Colon (tissue), 2 donors: ENCODE measurements around the gene GRK5.
"Not testable (repeated sequence)": the region's sequence is repeated elsewhere in the genome, so short reads cannot be mapped to it uniquely, and the experiment has no call there.

Experiments used
- FAIRE-seq: peaks from 2 replicates; lab custom pipeline; 2012; peaks lifted over from hg19 to GRCh38; lab: Jason Lieb, UNC
- donor health status: control.
- donor health status: control.

Gene GRK5

DNA sequence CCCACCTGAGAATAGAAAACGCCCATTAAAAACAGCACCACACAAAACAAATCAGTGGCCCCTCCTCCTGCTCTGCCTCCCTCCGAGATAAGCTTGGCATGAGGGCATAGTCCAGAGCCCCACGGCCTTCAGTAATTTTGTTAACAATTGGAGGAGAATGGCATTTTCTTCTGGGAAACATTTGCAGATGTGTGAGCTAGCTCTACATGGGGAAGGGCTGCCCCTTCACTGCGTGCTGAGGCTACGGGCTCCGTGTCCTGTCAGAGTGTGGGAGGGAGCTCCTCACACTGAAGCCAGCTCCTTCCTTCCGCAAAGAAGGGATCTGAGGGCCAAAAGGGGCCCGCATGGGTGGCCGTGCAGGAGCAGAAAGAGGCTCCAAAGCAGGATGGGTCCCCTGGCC lies 15.2 kb downstream of the GRK5 start:
- no peak for FAIRE-seq

DNA sequence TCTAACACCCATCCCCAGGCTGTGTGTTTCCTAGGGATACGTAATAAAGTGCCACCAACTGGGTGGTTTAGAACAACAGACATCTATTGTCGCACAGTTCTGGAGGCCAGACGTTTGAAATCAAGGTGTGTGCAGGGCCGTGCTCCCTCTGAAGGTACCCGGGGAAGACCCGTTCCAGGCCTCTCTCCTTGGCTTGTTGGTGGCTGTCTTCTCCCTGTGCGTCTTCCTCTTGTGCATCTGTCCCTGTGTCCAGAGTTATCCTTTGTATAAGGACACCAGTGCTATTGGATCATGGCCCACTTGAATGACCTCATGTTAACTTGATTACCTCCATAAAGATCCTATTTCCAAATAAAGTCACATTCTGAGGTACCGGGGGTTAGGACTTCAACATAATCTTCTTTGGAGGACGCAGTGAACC lies 15.6 kb downstream of the GRK5 start:
- FAIRE-seq, result no peak

DNA sequence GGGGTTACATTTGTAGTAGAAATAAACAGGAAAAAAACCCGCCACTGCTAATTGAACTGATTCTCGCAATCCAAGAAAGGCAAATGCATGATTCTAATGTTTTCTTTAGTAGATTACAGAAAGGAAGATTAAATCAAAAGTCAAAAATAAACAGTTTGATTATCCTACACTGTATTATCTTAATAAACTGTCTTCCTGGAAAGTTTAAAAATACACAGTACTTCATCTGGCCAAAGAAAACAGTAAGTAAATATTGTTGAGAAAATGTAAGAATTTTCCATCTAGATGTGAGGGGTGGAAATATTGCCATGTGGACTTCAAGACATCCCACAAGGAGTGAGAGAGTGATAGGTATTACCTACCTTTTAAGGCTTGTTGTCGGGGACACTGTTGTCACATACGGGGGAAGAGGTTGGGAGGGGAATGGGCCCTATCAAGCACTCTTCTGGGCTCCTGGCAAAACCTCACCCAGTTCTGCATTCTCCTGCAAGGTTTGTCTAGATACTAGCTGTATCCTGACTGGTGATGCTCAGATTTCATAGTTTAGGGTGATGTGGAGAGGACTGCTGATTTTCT lies 17.8 kb downstream of the GRK5 start:
- no peak for FAIRE-seq

DNA sequence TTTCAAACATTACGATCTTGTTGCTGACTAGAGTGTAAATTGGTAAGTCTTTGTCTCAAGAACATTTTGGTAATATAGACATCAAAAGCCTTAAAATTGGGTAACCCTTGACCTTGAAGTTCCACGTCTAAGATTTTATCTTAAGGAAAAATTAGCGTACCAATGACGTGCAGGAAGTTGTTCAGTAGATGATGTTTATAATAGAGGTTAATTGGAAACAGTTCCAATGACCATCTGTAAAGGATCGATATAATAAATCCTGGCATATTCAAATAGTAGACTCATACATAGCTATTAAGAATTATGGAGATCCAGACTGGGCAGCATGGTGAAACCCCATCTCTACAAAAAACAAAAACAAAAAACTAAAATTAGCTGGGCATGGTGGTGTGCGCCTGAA lies 20.5 kb downstream of the GRK5 start:
- no peak for FAIRE-seq

DNA sequence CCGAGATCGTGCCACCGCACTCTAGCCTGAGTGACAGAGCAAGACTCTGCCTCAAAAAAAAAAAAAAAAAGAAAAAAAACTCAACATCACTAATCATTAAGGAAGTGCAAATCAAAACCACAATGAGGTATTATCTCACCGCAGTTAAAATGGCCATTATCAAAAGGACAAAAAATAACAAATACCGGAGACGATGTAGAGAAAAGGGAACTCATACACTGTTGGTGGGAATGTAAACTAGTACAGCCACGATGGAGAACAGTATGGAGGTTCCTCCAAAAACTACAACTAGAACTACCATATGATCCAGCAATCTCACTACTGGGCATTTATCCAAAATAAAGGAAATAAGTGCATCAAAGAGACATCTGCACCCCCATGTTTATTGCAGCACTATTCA lies 24.3 kb downstream of the GRK5 start:
- no peak for FAIRE-seq

DNA sequence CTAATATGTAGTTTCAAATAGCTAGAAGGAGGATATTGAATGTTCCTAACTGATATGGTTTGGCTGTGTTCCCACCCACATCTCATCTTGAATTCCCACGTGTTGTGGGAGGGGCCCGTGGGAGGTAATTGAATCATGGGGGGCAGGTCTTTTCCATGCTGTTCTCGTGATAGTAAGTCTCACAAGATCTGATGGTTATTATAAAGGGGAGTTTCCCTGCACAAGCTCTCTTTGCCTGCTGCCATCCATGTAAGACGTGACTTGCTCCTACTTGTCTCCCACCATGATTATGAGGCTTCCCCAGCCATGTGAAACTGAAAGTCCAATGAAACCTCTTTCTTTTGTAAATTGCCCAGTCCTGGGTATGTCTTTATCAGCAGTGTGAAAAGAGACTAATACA lies 25.1 kb downstream of the GRK5 start:
- FAIRE-seq, result not testable (repeated sequence)

DNA sequence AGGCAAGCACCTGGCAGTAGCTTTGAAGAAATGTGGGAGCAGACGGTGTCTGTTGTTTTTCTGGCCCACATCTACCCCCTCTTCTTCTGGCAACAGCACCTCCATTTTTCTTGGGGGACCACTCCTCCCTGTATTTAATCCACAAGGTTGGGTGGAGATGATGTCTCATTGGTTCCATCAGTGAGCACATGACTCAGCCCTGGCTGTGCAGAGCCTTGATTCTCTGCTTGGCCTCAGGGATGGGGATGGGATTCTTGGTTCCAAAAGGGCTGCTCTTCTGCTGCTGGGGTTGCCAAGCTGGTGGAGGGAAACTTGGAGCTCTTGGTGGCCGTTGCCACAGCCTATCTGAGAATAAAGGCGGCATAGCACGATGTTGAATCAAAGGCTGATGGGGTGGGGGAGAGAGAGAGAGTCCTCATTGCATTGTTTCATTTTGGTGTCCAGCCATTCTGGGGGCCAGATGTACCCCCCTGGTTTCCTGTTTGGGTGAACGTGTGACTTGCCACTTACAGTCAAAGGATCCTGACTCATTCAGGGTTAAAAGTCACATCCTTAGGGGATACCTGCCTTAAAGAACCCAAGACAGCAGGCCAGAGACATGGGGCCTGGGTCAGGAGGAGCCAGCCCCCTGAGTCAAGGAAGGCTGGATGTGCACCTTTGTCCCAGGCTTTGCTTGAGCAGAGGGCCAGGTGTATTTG lies 25.9 kb downstream of the GRK5 start:
- FAIRE-seq, result no peak

DNA sequence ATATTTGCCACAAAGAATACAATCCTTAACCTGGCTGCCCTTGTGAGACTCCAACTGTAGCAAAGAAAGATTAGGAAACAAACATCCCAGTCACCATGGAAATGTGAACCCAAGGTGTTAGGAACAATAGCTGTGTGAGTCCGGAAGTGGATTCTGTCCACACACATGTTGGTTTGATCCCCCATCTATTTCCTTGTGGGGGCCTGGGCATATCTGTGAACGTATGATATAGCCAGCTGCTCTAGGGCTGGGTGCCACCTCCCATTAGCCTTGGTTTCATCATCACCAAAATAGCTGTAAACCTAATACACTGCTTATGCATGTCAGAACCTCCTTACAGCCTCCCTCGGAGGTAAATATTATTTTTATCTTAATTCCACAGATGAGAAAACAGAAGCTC lies 26.4 kb downstream of the GRK5 start:
- FAIRE-seq, result no peak

DNA sequence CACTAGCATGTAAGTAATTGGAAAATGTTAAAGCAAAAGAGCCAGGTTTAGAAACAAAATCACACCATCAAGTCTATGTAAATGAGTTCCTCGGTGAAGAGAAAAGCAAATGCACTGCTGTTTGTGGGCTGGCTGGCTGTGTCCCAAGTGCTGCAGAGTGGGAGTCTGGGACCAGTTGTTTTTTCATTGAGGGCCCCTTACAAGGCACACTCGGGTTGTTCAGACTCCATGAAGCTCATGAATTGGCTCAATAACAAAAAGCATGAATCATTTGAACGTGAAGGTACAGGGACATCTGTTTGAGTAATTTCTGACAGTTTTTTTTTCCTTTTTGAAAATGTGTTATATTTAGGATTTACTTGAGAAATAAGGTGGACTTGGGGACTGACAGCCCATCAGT lies 28.0 kb downstream of the GRK5 start:
- no peak for FAIRE-seq

DNA sequence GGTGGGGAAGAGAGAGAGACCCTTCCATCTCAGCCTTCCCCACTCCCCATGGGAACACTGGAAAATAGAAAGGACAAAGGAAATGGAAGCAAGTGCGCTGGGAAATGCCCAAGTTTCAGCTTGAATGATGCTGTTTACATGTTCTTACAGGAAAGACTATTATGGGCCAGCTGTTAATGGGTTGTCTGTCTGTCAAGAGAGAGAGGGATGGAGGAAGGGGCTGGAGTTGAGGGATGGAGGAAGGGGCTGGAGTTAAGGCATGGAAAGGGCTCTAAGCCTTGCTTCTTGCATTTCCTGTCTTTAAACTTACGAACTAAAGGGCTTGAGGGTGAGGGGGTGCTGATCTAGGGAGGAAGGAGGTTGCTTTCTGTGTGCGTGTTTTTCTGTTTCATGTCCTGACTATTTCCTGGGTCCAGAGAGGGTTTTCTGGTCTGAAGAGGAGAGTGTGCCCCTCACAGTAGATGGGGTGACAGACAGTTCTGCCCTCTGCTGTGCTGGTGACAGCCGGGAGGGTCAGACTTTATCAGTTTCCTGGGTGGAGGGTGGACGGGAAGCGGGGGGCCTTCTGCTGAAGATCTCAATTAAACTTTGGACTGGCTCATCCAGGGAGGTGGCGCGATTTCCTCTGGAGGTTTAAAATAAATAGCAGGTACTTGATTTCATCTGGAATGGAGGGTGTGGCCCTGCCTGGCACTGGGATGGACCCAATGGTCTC lies 30.5 kb downstream of the GRK5 start:
- FAIRE-seq, result no peak

DNA sequence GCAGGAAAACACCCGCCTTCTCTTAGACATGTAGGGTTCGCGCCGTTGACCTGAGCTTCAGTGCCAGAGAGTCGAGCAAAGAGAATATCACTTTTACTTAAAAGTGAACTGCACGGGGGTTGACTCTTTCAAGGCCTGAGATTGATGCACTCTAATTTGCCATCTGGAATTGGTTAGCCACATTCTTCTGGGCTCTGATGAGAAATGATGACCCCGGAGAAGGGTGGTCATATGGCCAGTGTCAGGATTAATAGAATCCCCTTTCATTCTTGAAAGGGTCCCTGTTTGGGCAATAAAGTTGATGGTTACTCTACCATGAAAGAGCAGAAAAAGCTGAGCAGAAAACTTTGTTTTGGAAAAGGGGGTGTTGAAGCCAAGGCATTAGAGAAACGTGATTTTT lies 31.2 kb downstream of the GRK5 start:
- no peak for FAIRE-seq

DNA sequence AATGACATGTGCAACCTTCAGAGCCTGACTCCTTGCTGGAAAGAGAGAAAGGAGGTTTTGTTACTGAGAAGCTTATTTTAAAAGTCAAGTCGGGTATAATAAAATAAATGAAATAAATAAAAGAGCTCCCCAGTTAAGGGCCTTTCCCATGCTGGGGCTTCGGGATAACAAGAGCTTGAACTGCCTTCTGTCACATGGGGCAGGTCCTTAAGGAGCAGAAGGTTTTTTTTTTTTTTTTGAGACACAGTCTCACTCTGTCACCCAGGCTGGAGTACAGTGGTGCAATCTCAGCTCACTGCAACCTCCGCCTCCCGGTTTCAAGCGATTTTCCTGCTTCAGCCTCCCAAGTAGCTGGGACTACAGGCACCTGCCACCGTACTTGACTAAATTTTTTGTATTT lies 31.6 kb downstream of the GRK5 start:
- FAIRE-seq, result not testable (repeated sequence)

DNA sequence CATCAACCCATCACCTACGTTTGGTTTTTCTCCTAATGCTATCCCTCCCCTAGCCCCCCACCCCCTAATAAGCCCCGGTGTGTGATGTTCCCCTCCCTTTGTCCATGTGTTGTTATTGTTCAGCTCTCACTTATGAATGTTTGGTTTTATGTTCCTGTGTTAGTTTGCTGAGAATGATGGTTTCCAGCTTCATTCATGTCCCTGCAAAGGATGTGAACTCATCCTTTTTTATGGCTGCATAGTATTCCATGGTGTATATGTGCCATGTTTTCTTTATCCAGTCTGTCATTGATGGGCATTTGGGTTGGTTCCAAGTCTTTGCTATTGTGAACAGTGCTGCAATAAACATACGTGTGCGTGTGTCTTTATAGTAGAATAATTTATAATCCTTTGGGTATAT lies 32.3 kb downstream of the GRK5 start:
- not testable (repeated sequence) for FAIRE-seq

DNA sequence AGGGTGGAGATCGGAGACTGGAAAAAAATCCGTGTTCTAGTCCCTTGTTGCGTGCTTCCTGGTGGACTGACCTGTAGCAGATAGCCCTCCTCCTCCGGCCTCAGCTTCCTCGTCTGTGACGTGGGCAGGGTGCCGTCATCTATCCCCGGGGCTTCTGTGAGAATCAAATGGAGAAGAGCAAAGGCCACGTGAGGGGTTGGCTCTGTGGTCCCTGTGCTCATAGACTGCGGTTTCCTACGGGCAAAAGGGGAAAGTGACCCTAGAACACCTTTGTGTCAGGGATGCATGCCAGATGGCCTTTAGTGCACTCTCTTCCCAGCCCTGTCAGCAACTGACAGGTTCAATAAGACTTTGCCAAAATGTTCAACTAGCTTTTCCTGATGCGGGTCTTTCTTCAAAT lies 33.7 kb downstream of the GRK5 start:
- no peak for FAIRE-seq

DNA sequence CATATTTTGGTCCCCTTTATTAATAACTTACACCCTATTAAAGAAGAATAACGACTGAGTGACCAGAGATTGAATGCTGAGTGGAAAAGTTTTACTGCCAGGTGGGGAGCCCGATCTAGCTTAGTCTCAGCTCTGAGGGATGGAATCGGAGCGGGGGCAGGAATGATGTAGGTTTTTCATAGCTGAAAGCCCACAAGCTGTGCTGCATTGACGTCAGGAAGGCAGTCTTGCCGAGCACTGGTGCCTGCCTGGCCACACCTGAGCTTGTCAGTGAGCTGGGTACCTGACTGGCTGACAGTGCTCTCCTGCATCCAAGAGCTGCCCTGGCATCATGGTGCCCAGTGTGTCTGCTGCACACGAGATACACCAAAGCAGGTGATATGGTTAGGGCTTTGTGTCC lies 34.8 kb downstream of the GRK5 start:
- FAIRE-seq, result no peak

DNA sequence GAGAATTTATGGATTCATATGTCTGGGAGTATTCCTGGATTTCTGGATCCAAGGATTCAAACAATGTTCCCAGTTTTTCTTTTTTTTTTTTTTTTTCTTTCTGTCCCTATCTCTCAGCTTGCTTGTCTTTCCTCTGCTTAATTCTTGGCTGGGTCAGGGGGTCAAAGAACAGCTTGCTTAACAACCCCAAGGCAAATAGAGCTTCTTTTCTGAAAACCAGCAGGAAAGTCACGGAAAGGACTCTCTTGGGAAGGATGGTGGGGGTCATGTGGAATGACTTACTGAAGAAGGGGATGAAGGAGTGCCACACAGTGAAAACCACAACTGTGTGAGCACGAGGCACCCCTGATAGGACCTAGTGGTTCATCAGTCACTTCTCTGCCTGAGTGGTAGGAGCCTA lies 36.1 kb downstream of the GRK5 start:
- FAIRE-seq, result no peak

DNA sequence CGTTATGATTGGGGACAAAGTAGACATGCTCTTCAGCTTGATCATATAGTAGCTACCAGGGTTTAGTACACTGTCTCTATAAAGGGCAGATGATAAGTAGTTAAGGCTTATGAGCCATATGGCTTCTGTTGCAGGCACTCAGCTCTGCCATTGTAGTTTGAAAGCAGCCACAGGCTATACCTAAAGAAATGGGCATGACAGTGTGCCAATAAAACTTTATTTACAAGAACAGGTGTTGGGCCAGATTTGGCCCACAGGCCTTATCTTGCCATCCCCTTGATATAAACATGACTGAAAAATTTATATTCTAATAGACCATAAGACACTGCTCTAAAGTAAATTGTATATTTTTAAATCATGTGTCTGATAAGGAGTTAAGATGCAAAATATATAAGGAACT lies 36.6 kb downstream of the GRK5 start:
- FAIRE-seq, result no peak

DNA sequence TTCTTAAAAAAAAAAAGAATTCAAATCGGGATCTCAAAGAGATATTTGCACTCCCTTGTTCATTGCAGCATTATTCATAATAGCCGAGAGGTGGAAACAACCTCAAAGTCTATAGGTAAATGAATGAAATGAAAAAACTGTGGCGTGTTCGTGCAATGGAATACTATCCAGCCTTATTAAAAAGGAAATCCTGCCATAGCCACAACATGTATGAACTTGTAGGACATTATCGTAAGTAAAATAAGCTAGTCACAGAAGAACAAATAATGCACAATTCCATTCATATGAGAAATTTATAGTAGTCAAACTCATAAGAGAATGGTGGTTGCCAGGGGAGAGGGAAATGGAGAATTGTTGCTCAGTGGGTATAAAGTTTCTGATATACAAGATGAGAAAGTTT lies 37.9 kb downstream of the GRK5 start:
- FAIRE-seq, result no peak

DNA sequence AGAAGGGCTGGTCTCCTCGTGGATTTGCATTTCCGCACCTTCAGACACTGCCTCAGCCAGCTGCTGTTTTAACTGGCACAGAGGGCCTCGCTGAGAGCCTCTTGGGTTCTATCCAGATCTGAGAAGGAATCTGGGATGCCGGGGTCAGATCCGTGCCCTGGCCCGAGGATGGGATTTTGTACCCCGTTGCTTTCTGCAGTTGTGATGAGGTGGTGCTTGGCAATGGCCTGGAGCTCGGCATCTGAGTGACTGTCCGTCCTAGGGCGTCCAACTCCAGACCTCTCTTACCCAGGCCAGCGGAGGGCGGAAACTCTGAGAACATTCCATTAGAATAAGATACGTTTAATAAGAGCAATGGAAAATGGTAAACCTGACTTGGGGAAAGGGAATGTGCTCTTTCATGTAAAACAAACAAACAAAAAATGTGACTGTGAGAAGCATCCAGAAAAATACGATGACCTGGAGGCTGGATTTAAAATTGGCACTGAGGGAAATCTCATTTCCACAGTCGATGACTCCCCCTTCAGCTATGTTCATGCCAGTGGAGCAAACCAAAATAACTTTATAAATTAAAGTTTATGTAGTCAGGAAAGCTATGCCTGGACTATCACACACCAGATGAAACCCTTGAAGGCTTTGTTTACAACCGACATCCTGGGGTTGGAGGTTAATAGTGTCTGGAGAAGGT lies 39.6 kb downstream of the GRK5 start:
- no peak for FAIRE-seq

DNA sequence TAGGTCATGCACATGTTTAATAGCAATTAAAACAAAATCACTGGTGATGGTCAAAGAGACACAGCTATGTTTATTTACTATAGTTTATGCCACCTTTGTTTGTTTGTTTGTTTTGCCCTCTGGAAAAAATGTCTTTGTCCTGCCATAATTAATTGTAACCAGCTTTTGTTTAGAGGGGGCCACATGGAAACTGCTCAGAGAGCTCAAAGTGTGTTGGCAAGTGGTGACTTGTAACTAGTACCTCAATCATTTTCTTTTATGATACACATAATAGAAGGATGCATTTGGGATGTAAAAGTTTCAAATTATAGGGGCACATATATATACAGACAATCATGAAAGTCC lies 40.2 kb downstream of the GRK5 start:
- no peak for FAIRE-seq

DNA sequence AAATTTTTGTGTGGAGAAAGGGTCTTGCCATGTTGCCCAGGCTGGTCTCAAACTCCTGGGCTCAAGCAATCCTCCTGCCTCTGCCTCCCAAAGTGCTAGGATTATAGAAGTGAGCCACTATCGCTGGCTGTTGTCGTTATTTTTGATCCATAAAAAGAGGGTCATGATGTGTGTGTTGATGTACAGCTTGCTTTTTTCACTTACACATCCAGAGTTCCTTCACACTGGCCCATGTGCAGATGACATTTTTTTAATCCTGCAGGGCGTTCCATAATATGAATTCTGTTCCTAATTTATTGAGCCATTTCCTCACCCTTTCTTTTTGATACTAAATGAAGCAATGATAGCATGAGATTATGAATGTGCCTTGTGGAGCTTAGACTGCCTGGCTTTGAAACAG lies 40.8 kb downstream of the GRK5 start:
- no peak for FAIRE-seq

DNA sequence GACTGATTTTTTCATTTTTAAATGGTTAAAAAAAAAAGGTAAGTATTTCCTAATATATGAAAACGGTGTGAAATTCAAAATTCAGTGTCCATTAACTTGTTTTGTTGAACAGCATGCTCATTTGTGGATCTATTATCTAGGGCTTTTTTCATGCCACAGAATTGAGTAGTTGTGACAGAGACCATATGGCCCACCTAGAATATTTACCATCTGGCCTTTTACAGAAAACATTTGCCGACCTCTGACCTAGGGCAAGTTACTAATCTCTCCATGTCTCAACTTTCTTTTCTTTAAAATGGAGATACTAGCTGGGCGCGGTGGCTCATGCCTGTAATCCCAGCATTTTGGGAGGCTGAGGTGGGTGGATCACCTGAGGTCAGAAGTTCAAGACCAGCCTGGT lies 41.3 kb downstream of the GRK5 start:
- no peak for FAIRE-seq

DNA sequence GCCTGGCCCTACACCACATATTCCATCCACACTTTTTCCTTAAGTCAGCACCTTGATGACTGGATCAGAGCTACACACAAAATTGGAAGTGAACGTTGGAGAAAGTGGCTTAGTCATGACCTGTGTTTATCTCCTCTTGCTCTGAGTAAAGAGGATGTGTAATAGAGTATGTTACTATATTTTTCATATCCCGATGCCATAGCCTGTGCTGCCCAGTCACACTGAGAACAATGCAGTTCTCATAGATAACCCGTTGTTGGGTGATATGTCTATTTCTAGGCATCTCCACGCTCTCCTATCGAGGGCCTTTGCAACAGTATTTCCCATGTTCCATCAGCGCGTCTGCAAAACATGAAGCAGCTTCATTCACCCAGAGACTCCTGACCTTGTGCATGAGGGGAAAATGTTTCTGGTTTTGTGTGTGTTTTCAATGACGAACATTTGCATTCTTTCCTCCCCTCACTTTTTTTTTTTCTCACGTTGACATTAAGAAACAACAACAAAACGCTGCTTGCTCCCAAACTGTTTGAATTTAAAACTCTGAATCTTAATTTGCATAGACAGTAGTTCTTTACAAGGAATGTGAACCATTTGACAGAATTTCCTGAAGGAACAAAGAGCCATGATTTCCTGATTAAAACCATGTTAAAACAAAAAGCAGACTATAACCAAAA lies 43.4 kb downstream of the GRK5 start:
- no peak for FAIRE-seq
